22Rv1 (cell line): ENCODE data around the gene NOS3.

Source experiments
- H3K27ac ChIP-seq: fragments of 450-650 bp; 2 replicates; pipeline ENCODE4 v1.5.1; 2017
- ZFX ChIP-seq: fragments of 450-650 bp; IDR thresholded peaks from 2 replicates; pipeline ENCODE4 v1.6.1; 2017; ENCODE audit warnings: antibody characterized with exemption, borderline replicate concordance
- TF ChIP-seq, protein P1 (sequence below): fragments of 450-650 bp; IDR thresholded peaks from 2 replicates; pipeline ENCODE4 v1.5.1; 2017; ENCODE audit warnings: mild to moderate bottlenecking

Gene NOS3

DNA sequence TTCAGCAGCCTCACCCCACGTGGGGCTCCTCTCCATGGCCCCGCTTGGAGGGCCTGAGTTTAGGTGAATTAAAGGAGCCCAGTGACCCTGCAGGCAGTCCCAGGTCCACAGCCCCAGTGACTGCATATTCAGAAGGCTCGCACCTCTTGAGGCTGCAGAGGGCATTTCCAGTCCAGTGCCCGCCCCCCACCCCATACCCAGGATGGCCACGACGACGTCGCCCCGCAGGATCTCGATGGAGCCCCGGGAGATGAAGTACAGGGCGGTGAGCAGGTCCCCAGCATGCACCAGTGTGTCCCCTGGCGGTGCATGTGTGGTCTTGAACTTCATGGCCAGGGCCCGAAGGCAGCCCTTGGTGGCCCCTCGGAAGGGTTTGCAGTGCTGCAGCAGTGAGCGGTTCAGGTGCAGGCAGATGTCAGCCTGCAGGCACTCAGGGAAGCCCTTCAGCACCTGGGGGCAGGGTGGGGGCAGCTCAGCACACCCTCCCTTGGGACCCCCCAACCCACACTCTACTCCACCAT is 40.8 kb upstream of the NOS3 start:
- no peak overlapping the region for H3K27ac ChIP-seq

DNA sequence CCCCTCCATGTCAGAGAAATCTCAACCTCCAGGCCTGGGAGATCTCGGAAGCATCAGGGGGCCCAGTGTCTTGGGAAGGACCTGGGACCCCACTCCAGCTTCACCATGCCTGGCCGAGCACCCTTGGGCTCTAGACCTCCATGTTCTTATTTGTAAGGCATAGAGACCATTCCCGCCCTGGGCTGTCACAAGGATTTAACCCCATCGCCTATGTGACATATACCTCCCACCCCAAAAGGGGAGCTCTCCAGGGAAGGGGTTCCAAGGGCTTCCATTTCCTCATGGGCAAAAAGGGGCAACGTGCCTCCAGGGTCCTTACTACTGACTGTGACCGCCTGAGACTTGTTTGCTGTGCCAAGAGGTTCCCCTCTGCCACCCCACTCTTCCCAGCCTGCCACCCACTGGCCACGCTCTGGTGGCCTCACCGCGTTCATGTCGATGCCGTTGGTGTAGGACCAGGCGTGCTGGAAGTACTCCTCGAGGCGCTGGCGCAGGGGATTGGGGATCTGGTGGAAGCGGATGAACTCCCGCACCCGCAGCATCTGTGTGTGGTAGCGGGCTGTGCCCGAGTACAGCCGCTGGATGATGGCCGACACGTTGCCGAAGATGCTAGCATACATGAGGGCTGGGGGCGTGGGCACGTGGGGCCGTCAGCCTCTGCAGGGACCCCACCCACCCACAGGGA is 40.2 kb upstream of the NOS3 start:
- TF ChIP-seq ZFX, result no peak
- TF ChIP-seq, protein P1, sequence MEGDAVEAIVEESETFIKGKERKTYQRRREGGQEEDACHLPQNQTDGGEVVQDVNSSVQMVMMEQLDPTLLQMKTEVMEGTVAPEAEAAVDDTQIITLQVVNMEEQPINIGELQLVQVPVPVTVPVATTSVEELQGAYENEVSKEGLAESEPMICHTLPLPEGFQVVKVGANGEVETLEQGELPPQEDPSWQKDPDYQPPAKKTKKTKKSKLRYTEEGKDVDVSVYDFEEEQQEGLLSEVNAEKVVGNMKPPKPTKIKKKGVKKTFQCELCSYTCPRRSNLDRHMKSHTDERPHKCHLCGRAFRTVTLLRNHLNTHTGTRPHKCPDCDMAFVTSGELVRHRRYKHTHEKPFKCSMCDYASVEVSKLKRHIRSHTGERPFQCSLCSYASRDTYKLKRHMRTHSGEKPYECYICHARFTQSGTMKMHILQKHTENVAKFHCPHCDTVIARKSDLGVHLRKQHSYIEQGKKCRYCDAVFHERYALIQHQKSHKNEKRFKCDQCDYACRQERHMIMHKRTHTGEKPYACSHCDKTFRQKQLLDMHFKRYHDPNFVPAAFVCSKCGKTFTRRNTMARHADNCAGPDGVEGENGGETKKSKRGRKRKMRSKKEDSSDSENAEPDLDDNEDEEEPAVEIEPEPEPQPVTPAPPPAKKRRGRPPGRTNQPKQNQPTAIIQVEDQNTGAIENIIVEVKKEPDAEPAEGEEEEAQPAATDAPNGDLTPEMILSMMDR, result no peak
- no peak overlapping the region for H3K27ac ChIP-seq

More for the DNA sequence above, 40.8 kb upstream of the NOS3 start:
- TF ChIP-seq, protein P1, result no peak
- no peak for TF ChIP-seq ZFX

DNA sequence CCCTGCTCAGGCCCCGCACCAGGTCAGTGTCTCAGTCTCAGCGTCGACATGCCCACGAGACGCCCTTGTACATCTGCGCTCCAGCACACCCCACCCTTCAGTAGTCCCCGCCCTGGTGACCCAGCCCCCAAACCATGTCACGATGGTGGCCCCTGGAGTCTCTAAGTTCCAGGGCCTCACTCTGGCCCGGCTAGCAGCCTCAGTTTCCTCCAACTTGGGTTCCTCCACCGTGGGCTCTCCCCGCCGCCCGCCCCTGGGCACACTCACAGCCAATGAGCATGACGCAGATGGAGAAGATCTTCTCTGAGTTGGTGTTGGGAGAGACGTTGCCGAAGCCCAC is 39.7 kb upstream of the NOS3 start:
- H3K27ac ChIP-seq, result no peak overlapping the region
- TF ChIP-seq, protein P1, result no peak
- no peak for TF ChIP-seq ZFX

DNA sequence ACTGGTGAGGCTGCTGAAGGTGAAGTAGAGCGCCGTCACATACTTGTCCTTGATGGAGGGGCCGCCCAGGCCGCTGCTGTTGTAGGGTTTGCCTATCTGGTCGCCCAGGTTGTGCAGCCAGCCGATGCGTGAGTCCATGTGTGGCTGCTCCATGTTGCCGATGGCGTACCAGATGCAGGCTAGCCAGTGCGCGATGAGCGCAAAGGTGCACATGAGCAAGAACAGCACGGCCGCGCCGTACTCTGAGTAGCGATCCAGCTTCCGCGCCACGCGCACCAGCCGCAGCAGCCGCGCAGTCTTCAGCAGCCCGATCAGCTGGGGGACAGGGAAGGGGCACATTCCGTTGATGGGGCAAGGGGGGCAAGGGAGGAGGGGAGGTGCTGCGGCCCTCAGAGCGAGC is 39.3 kb upstream of the NOS3 start:
- H3K27ac ChIP-seq, result no peak overlapping the region
- TF ChIP-seq, protein P1, result no peak
- no peak for TF ChIP-seq ZFX

DNA sequence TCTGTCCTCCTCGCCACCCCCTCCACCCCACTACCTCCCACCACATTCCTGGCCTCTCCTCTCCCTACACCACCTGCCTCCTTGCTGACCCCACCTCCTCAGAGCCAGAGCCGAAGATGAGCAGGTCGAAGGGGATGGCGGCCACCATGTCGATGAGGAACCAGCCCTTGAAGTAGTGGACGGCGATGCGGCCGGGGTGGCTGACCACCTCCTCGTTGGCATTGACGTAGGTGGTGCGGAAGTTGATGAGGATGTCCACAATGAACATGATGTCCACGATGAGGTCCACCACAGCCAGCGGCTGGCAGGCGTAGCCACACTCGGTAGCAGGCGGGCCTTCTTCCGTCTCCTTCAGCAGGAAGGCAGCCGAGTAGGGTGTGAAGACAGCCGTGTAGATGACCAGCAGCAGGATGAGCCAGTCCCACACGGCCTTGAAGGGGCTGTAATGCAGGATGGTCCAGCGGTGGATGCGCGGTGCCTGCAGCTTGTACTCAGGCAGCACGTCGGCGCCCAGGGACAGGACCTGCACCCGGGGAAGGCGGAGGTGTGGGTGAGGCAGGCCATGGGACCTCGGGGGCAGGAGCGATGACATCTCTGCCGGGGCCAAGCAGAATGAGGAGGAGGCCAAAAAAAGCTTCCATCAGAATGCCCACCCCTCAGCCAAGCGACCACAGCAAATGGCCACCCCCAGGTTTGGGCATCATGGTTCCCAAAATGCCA is 38.3 kb upstream of the NOS3 start:
- no peak overlapping the region for H3K27ac ChIP-seq
- TF ChIP-seq ZFX, result no peak
- TF ChIP-seq, protein P1, result no peak

DNA sequence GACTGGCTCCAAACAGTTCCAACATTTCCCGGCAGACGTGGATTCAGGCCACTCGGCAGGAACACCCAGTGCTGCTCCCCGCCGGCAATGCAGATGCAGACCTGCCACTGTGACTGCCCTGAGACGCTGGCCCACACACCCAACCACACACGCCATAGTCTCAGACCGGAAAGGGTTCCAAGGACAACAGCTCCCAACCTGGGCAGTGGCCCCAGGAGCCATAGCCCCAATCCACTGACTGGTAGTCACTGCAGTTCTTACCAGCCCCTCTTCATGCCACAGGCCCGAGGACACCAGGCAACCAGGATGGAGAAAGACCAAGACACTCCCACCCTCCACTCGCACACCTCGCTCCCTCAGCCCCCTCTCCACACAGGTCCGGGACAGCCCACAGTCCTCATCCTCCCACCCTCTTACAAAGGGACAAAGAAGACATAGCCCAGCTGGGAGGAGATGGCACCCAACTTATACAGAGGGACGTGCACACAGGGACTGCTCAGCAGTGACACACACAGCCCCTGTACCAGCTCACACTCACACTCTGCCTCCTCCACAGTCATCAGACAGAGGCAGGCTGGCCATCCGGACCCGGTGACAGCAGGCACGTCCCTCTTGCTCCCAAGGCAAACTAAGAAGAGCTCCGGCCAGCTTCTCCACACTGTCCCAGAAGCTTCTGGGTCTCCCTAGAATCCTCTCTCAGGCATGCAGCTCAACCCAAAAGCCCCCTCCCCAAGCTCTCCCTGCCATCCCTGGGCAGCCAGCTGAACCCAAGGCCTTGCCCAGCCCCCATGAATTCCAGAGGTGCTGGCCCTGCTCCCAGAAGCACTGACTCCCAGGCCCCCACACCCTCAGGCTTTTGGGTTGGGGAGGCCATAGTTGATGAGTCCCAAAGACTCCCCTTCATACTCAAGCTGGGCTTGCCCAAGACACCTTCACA is 37.5 kb upstream of the NOS3 start:
- no peak overlapping the region for H3K27ac ChIP-seq
- TF ChIP-seq ZFX, result no peak
- TF ChIP-seq, protein P1, result no peak
